ENCODE measurements around the gene WNT7B. TPM values are rescaled to one million over a fixed set of nuclear protein-coding genes. Genes with fewer than 3 reads are reported as not detected.

Gene WNT7B
- total and polyA plus RNA-seq, 2 donors (not counting 1 experiment from before 2014, with no cell fraction given), result 0.22 to 0.67 TPM

- H3K4me2 ChIP-seq (replicated peaks; ENCODE audit: low read depth, low read length, poor library complexity, severe bottlenecking), result no peak overlapping the region
- peaks cover 5% of the 10 kb centered on the region for H3K9me3 Mint-ChIP-seq (ENCODE audit: insufficient read depth)
- no peak overlapping the region for H3K27ac ChIP-seq (ENCODE audit: low read length in 2 of 2)
- TF ChIP-seq EZH2 (IDR thresholded peaks at IDR 0.05; ENCODE audit: borderline replicate concordance, insufficient read depth, low read depth, low read length, poor library complexity, severe bottlenecking) (no peak), CTCF (IDR thresholded peaks at IDR 0.05) (no peak)
- ATAC-seq (ENCODE audit: low read depth), result no peak
- peaks cover 0 to 18% (median 11%) of the 10 kb centered on the region in 4 experiments for H3K27me3 ChIP-seq (replicated peaks in 1 of 4; ENCODE audit: control extremely low read depth in 1 of 4, control insufficient read depth in 3 of 4, insufficient read depth in 4 of 4, low read length in 3 of 4)
- H3K27ac Mint-ChIP-seq, result no peak overlapping the region
- H3K79me2 ChIP-seq (ENCODE audit: control insufficient read depth, insufficient read depth, low read length), result no peaks in the 10 kb centered on the region
- DNase-seq, result no peak
- H3K9ac ChIP-seq (ENCODE audit: low read length), result no peak overlapping the region
- peaks cover 7% of the 10 kb centered on the region for H3K4me1 Mint-ChIP-seq
- H4K20me1 ChIP-seq (ENCODE audit: control insufficient read depth, insufficient read depth, low read length, poor library complexity, severe bottlenecking), result no peaks in the 10 kb centered on the region
- H3K4me1 ChIP-seq (ENCODE audit: control insufficient read depth in 2 of 2, insufficient read depth in 2 of 2, low read length in 2 of 2), result peaks cover 0 to 4% of the 10 kb centered on the region in 2 donors
- intact Hi-C loops (cut with micrococcal nuclease), result no loop called here
- peaks cover 0 to 13% (median 12%) of the 10 kb centered on the region in 3 donors for H3K9me3 ChIP-seq (ENCODE audit: control extremely low read depth in 1 of 3, control insufficient read depth in 2 of 3, insufficient read depth in 1 of 3, low read length in 2 of 3)
- ChIA-PET CTCF (interaction anchor here (5.6 kb wide), 1 partner anchor 9 kb away, joined by 31 read pairs; no protein-coding TSS in a partner anchor), POLR2A (no interaction called here)
- no CpG with 5 or more reads among the region's 3 CpGs for WGBS (ENCODE audit: insufficient coverage)
- no peak overlapping the region for H2AFZ ChIP-seq (ENCODE audit: insufficient read depth, low read depth, low read length, poor library complexity, severe bottlenecking)
- H3K27me3 Mint-ChIP-seq, result peaks cover 22% of the 10 kb centered on the region
- H3K36me3 ChIP-seq (replicated peaks in 1 of 2; ENCODE audit: control extremely low read depth in 1 of 2, control insufficient read depth in 1 of 2, extremely low read depth in 1 of 2, insufficient read depth in 2 of 2, low read length in 1 of 2), result no peaks in the 10 kb centered on the region
- no peak overlapping the region for H3K4me3 Mint-ChIP-seq
- H3K4me3 ChIP-seq (ENCODE audit: control extremely low read depth in 1 of 5, extremely low read depth in 1 of 5, insufficient read depth in 1 of 5, low read depth in 2 of 5, low read length in 4 of 5), result no peak overlapping the region
Observed at GRCh38 chr22:45872659-45873263, 104.2 kb downstream of the WNT7B start.

- Histone ChIP-seq H3K4me2 (replicated peaks; ENCODE audit: low read depth, low read length, poor library complexity, severe bottlenecking) (no peak overlapping the region), H2AFZ (ENCODE audit: insufficient read depth, low read depth, low read length, poor library complexity, severe bottlenecking) (no peak overlapping the region), H3K9ac (ENCODE audit: low read length) (no peak overlapping the region), H3K4me3 (ENCODE audit: control extremely low read depth in 1 of 5, extremely low read depth in 1 of 5, insufficient read depth in 1 of 5, low read depth in 2 of 5, low read length in 4 of 5) (no peak overlapping the region), H3K27me3 (replicated peaks in 1 of 4; ENCODE audit: control extremely low read depth in 1 of 4, control insufficient read depth in 3 of 4, insufficient read depth in 4 of 4, low read length in 3 of 4) (peaks cover 0 to 17% (median 9%) of the 10 kb centered on the region in 4 experiments), H3K4me1 (ENCODE audit: control insufficient read depth in 2 of 2, insufficient read depth in 2 of 2, low read length in 2 of 2) (no peaks in the 10 kb centered on the region), H3K36me3 (replicated peaks in 1 of 2; ENCODE audit: control extremely low read depth in 1 of 2, control insufficient read depth in 1 of 2, extremely low read depth in 1 of 2, insufficient read depth in 2 of 2, low read length in 1 of 2) (no peaks in the 10 kb centered on the region), H3K79me2 (ENCODE audit: control insufficient read depth, insufficient read depth, low read length) (no peaks in the 10 kb centered on the region), H3K27ac (ENCODE audit: low read length in 2 of 2) (no peak overlapping the region), H4K20me1 (ENCODE audit: control insufficient read depth, insufficient read depth, low read length, poor library complexity, severe bottlenecking) (no peaks in the 10 kb centered on the region), H3K9me3 (ENCODE audit: control extremely low read depth in 1 of 3, control insufficient read depth in 2 of 3, insufficient read depth in 1 of 3, low read length in 2 of 3) (peaks cover 0 to 13% (median 12%) of the 10 kb centered on the region in 3 donors)
- DNase-seq, result no peak
- Mint-ChIP-seq H3K9me3 (ENCODE audit: insufficient read depth) (peaks cover 5% of the 10 kb centered on the region), H3K27ac (no peak overlapping the region), H3K27me3 (peaks cover 22% of the 10 kb centered on the region), H3K4me1 (peaks cover 7% of the 10 kb centered on the region), H3K4me3 (no peak overlapping the region)
- ATAC-seq (ENCODE audit: low read depth), result no peak
- no CpG with 5 or more reads among the region's 6 CpGs for WGBS (ENCODE audit: insufficient coverage)
- no peak for TF ChIP-seq CTCF (IDR thresholded peaks at IDR 0.05)
- TF ChIP-seq EZH2 (IDR thresholded peaks at IDR 0.05; ENCODE audit: borderline replicate concordance, insufficient read depth, low read depth, low read length, poor library complexity, severe bottlenecking), result no peak
- intact Hi-C loops (cut with micrococcal nuclease), result no loop called here
- ChIA-PET CTCF (interaction anchor here (5.6 kb wide), 1 partner anchor 8 kb away, joined by 31 read pairs; no protein-coding TSS in a partner anchor), POLR2A (no interaction called here)
Observed at GRCh38 chr22:45871721-45872120, 105.2 kb downstream of the WNT7B start.

Measured in B cell (primary cell).